Left lung (tissue), 10 donors: Measurements from ENCODE around the gene GMDS. TPM values are rescaled to one million over a fixed set of nuclear protein-coding genes. Genes with fewer than 3 reads are reported as not detected.

Source experiments
- ATAC-seq: fragments of 200-7000 bp; cut with Tn5 transposase; one replicate; pipeline ENCODE4 v1.9.1; 2020; ENCODE audit warnings: moderate library complexity
- DNase-seq, 4 donors: peaks; one replicate each; pipeline ENCODE4 v3.0.0-alpha.2; 2013 to 2020
- H3K27ac ChIP-seq, 2 donors: fragments of 200-600 bp; sonication (generic) in 1 of 2; one replicate each; pipeline versions ENCODE4 v1.5.0 to v1.8.0; 2020 to 2021
- H3K27me3 ChIP-seq, 2 donors: fragments of 200-600 bp; sonication (generic) in 1 of 2; one replicate each; pipeline versions ENCODE4 v1.5.0 to v1.8.0; 2020 to 2021
- H3K36me3 ChIP-seq, 2 donors: fragments of 200-600 bp; sonication (generic) in 1 of 2; one replicate each; pipeline versions ENCODE4 v1.5.0 to v1.8.0; 2020 to 2021
- H3K4me1 ChIP-seq, 2 donors: fragments of 200-600 bp; one replicate each; pipeline ENCODE4 v1.8.0; 2021
- H3K4me3 ChIP-seq, 2 donors: fragments of 200-600 bp; sonication (generic) in 1 of 2; one replicate each; pipeline versions ENCODE4 v1.5.0 to v1.8.0; 2020 to 2021; ENCODE audit warnings: mild to moderate bottlenecking in 1 of 2
- H3K9me3 ChIP-seq, 2 donors: fragments of 200-600 bp; sonication (generic) in 1 of 2; one replicate each; pipeline versions ENCODE4 v1.5.0 to v1.8.0; 2020 to 2021
- CTCF ChIP-seq, 2 donors: fragments of 200-600 bp; sonication (generic) in 1 of 2; IDR thresholded peaks; one replicate each; pipeline versions ENCODE4 v1.5.0 to v1.8.0; 2021; ENCODE audit warnings: antibody characterized with exemption in 2 of 2
- intact Hi-C, 2 donors: fragments of 100-400 bp; cut with DNase I; formaldehyde crosslinking; loops; one replicate each; pipeline versions ENCODE4 v1.11.2 to v1.14.2; 2022
- polyA plus RNA-seq, 6 donors: library from polyadenylated mRNA; unstranded; fragments of 120-200 nt; gene quantifications; one replicate each; pipeline ENCODE4 v1.2.1, GENCODE V29; 2013; ENCODE audit not compliant: insufficient read length in 6 of 6
- total RNA-seq, 2 donors: library from RNA; stranded (reverse); fragmentation: NEBNext Ultra II Directional; extraction: Animal tissue kit (Norgen Biotek cat#: 25700); gene quantifications; one replicate each; pipeline ENCODE4 v1.2.1, GENCODE V29; 2021
- donor health status: DM: no; HTN: yes; CAD: no.
- donor health status: DM: no; HTN: no; CAD: no.

GMDS gene
- total and polyA plus RNA-seq, 8 donors, result 16.5 to 25.4 (median 21.2) TPM

- peaks cover 0 to 15% of the 10 kb centered on the region in 2 donors for H3K9me3 ChIP-seq
- ATAC-seq, result no peak
- H3K27me3 ChIP-seq, result no peaks in the 10 kb centered on the region
- peaks cover 0 to 37% of the 10 kb centered on the region in 2 donors for H3K36me3 ChIP-seq
- no peak overlapping the region for H3K27ac ChIP-seq
- no peaks in the 10 kb centered on the region for H3K4me1 ChIP-seq
- no peak for DNase-seq
- TF ChIP-seq CTCF (IDR thresholded peaks at IDR 0.05), result no peak
- intact Hi-C loops, result no loop called here
- no peak overlapping the region for H3K4me3 ChIP-seq
These were observed 9.3 kb upstream of the GMDS start for GRCh38 chr6:2254747-2255146.

GRCh38 chr6:2249126-2249525, 3.7 kb upstream of the GMDS start:
- Histone ChIP-seq H3K4me1 (peaks cover 5 to 18% of the 10 kb centered on the region in 2 donors), H3K27me3 (no peaks in the 10 kb centered on the region), H3K27ac (no peak overlapping the region), H3K4me3 (no peak overlapping the region), H3K36me3 (peaks cover 0 to 36% of the 10 kb centered on the region in 2 donors), H3K9me3 (peaks cover 0 to under 1% of the 10 kb centered on the region in 2 donors)
- intact Hi-C loops, result no loop called here
- ATAC-seq (no peak), DNase-seq (no peak)
- no peak for TF ChIP-seq CTCF (IDR thresholded peaks at IDR 0.05)

GRCh38 chr6:2247664-2248063, 2.3 kb upstream of the GMDS start:
- peaks cover 5 to 26% of the 10 kb centered on the region in 2 donors for H3K4me1 ChIP-seq
- H3K27ac ChIP-seq, result no peak overlapping the region
- peaks cover 0 to 28% of the 10 kb centered on the region in 2 donors for H3K36me3 ChIP-seq
- DNase-seq (no peak), ATAC-seq (no peak)
- TF ChIP-seq CTCF (IDR thresholded peaks at IDR 0.05), result no peak
- no peaks in the 10 kb centered on the region for H3K27me3 ChIP-seq
- H3K9me3 ChIP-seq, result no peaks in the 10 kb centered on the region
- intact Hi-C loops, result no loop called here
- no peak overlapping the region for H3K4me3 ChIP-seq

GRCh38 chr6:2245877-2246863, 765 bp upstream of the GMDS start:
- ATAC-seq (peak; percentile 63), DNase-seq (peak; percentile 32 to 84 (median 75))
- Histone ChIP-seq H3K36me3 (peaks cover 0 to 20% of the 10 kb centered on the region in 2 donors), H3K27ac (peak overlapping the region; percentile 85 to 87), H3K4me3 (peak overlapping the region; percentile 74 to 96), H3K9me3 (no peaks in the 10 kb centered on the region), H3K27me3 (no peaks in the 10 kb centered on the region), H3K4me1 (peaks cover 5 to 26% of the 10 kb centered on the region in 2 donors)
- no peak for TF ChIP-seq CTCF (IDR thresholded peaks at IDR 0.05)
- intact Hi-C loops, result no loop called here
